Peyer's patch (tissue), 4 donors: ENCODE measurements around the gene TNIK.

ENCODE experiments used
- POLR2A ChIP-seq, 2 donors: fragments of 450-650 bp; IDR thresholded peaks; one replicate each; pipeline ENCODE4 v1.5.1; 2017; ENCODE audit warnings: antibody characterized with exemption in 2 of 2, mild to moderate bottlenecking in 2 of 2, moderate library complexity in 2 of 2
- TF ChIP-seq, protein P1 (sequence below), 6 experiments: fragments of 450-650 bp in 4 of 6; fragments of 200-600 bp in 2 of 6; sonication (generic) in 1 of 6; IDR thresholded peaks; one replicate each; pipeline ENCODE4 v1.5.1; 2017 to 2019; ENCODE audit warnings: antibody characterized with exemption in 6 of 6, mild to moderate bottlenecking in 3 of 6, moderate library complexity in 1 of 6

DNA sequence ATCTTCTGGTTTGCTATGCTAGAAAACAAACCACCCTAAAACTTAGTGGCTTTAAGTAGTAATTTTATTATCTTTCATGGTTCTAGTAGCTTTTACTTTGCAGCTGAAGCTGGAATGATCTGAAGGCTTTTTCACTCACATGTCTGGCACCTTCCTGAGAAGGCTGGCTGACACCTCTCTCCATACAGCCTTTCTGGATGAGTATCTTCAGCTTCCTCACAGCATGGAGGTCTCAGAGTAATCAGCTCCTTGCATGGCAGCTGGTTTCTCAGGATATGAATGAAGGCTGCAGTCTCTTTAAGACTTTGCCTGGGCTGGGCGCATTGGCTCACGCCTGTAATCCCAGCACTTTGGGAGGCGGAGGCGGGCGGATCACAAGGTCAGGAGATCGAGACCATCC lies 50.0 kb downstream of the TNIK start:
- TF ChIP-seq, protein P1, sequence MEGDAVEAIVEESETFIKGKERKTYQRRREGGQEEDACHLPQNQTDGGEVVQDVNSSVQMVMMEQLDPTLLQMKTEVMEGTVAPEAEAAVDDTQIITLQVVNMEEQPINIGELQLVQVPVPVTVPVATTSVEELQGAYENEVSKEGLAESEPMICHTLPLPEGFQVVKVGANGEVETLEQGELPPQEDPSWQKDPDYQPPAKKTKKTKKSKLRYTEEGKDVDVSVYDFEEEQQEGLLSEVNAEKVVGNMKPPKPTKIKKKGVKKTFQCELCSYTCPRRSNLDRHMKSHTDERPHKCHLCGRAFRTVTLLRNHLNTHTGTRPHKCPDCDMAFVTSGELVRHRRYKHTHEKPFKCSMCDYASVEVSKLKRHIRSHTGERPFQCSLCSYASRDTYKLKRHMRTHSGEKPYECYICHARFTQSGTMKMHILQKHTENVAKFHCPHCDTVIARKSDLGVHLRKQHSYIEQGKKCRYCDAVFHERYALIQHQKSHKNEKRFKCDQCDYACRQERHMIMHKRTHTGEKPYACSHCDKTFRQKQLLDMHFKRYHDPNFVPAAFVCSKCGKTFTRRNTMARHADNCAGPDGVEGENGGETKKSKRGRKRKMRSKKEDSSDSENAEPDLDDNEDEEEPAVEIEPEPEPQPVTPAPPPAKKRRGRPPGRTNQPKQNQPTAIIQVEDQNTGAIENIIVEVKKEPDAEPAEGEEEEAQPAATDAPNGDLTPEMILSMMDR (IDR thresholded peaks at IDR 0.05) = no peak
- no peak for TF ChIP-seq POLR2A (IDR thresholded peaks at IDR 0.05)
